Neural crest cell (in vitro differentiated cells): ENCODE data around the gene FAM174C. TPM values are rescaled to one million over a fixed set of nuclear protein-coding genes. Genes with fewer than 3 reads are reported as not detected.
"Not testable (repeated sequence)": the region's sequence is repeated elsewhere in the genome, so short reads cannot be mapped to it uniquely, and the experiment has no call there.

Experiments used
- DNase-seq: peaks from one replicate; pipeline ENCODE4 v3.0.0; 2021; ENCODE audit warnings: low read depth, mixed read lengths, low spot score
- H3K27ac Mint-ChIP-seq: one replicate; pipeline ENCODE4 v1.8.0; 2021; ENCODE audit warnings: mild to moderate bottlenecking, mixed read lengths; ENCODE audit not compliant: unreplicated experiment
- H3K27me3 Mint-ChIP-seq: 2 replicates; pipeline ENCODE4 v1.8.0; 2021; ENCODE audit warnings: low read depth, mild to moderate bottlenecking, mixed read lengths
- H3K36me3 Mint-ChIP-seq: 2 replicates; pipeline ENCODE4 v1.8.0; 2021; ENCODE audit warnings: low read depth, mild to moderate bottlenecking, mixed read lengths
- H3K4me1 Mint-ChIP-seq: 2 replicates; pipeline ENCODE4 v1.8.0; 2021; ENCODE audit warnings: mixed read lengths
- H3K4me3 Mint-ChIP-seq: one replicate; pipeline ENCODE4 v1.8.0; 2021; ENCODE audit warnings: mild to moderate bottlenecking, mixed read lengths
- H3K9me3 Mint-ChIP-seq: 2 replicates; pipeline ENCODE4 v1.8.0; 2021; ENCODE audit warnings: mixed read lengths
- total RNA-seq: library from RNA; stranded (reverse); gene quantifications from 2 replicates; pipeline ENCODE4 v1.2.1, GENCODE V29; 2021
- TF ChIP-seq, protein P1 (sequence below): fragments of 200-600 bp; sonication (generic); conservative IDR thresholded peaks from 2 replicates; pipeline ENCODE4 v1.5.0; 2021; ENCODE audit warnings: antibody characterized with exemption, mild to moderate bottlenecking

FAM174C gene
- total RNA-seq, 1 donor from 2014 or later, result 36.6 TPM

- Mint-ChIP-seq H3K4me1 (peaks cover 14% of the 10 kb centered on the region), H3K27me3 (peaks cover 30% of the 10 kb centered on the region), H3K36me3 (no peaks in the 10 kb centered on the region), H3K4me3 (peak overlapping the region; percentile 24), H3K27ac (no peak overlapping the region), H3K9me3 (no peaks in the 10 kb centered on the region)
- no peak for DNase-seq
- TF ChIP-seq, protein P1, sequence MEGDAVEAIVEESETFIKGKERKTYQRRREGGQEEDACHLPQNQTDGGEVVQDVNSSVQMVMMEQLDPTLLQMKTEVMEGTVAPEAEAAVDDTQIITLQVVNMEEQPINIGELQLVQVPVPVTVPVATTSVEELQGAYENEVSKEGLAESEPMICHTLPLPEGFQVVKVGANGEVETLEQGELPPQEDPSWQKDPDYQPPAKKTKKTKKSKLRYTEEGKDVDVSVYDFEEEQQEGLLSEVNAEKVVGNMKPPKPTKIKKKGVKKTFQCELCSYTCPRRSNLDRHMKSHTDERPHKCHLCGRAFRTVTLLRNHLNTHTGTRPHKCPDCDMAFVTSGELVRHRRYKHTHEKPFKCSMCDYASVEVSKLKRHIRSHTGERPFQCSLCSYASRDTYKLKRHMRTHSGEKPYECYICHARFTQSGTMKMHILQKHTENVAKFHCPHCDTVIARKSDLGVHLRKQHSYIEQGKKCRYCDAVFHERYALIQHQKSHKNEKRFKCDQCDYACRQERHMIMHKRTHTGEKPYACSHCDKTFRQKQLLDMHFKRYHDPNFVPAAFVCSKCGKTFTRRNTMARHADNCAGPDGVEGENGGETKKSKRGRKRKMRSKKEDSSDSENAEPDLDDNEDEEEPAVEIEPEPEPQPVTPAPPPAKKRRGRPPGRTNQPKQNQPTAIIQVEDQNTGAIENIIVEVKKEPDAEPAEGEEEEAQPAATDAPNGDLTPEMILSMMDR, result no peak
Observed at GRCh38 chr19:1317274-1318003, 42.1 kb downstream of the FAM174C start.

GRCh38 chr19:1318678-1319471 is 43.5 kb downstream of the FAM174C start:
- Mint-ChIP-seq H3K4me3 (peak overlapping the region; percentile 41), H3K36me3 (no peaks in the 10 kb centered on the region), H3K27me3 (peaks cover 30% of the 10 kb centered on the region), H3K9me3 (no peaks in the 10 kb centered on the region), H3K4me1 (peaks cover 20% of the 10 kb centered on the region), H3K27ac (no peak overlapping the region)
- TF ChIP-seq, protein P1, result no peak
- no peak for DNase-seq

- H3K27ac Mint-ChIP-seq, H3K9me3 Mint-ChIP-seq: not testable (repeated sequence)
Observed at GRCh38 chr19:1320282-1320650, 44.9 kb downstream of the FAM174C start.

DNA sequence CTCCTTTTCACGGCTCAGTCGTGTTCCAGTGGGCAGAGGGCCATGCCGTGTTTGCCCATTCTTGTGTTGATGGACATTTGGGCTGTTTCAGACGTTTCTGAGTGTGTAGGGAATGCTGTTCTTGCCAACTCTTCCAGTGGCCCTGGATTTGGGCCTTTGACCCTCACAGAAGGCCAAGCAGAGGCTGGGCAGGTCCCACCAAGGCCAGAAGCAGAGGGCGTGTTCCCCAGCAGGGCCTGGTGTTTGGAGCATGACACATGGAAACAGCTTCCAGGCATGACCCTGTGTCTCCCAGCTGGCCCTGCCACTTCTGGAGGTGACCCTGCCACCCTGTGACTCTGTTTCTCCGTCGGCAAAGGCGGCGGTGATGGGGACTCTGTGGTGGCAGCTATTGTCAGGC is 46.2 kb downstream of the FAM174C start:
- no peak for DNase-seq
- TF ChIP-seq, protein P1, result no peak
- no peaks in the 10 kb centered on the region for H3K36me3 Mint-ChIP-seq
- no peaks in the 10 kb centered on the region for H3K9me3 Mint-ChIP-seq
- H3K4me1 Mint-ChIP-seq, result peaks cover 20% of the 10 kb centered on the region
- H3K27me3 Mint-ChIP-seq, result peaks cover 19% of the 10 kb centered on the region
- peak overlapping the region; percentile 50 for H3K27ac Mint-ChIP-seq
- no peak overlapping the region for H3K4me3 Mint-ChIP-seq

More at GRCh38 chr19:1320282-1320650, 44.9 kb downstream of the FAM174C start:
- not testable (repeated sequence) for H3K4me3 Mint-ChIP-seq, H3K36me3 Mint-ChIP-seq, DNase-seq
- peaks cover 25% of the 10 kb centered on the region for H3K27me3 Mint-ChIP-seq
- H3K4me1 Mint-ChIP-seq, result peaks cover 20% of the 10 kb centered on the region

GRCh38 chr19:1322198-1322981 is 47.1 kb downstream of the FAM174C start:
- H3K4me1 Mint-ChIP-seq, result peaks cover 22% of the 10 kb centered on the region
- no peak for DNase-seq
- no peaks in the 10 kb centered on the region for H3K36me3 Mint-ChIP-seq
- H3K4me3 Mint-ChIP-seq, result no peak overlapping the region
- TF ChIP-seq, protein P1, result no peak
- H3K9me3 Mint-ChIP-seq, result no peaks in the 10 kb centered on the region
- no peak overlapping the region for H3K27ac Mint-ChIP-seq
- peaks cover 11% of the 10 kb centered on the region for H3K27me3 Mint-ChIP-seq
